ENCODE results near the gene RNASET2. TPM values are rescaled to one million over a fixed set of nuclear protein-coding genes. Genes with fewer than 3 reads are reported as not detected.

RNASET2 gene
- total and polyA plus RNA-seq, 3 donors from 2014 or later = 44.5 to 56.1 (median 50.2) TPM

GRCh38 chr6:166999145-166999883, 43.0 kb upstream of the RNASET2 start, which contains the start of gene CEP43:
TSS of gene CEP43 (plus strand) at chr6:166999397. CDS start at chr6:166999413, 16 bp downstream.
- WGBS, 2 donors = 0 to 1% methylated on average over 17 to 85 of the region's 93 CpGs
- Histone ChIP-seq H3K27me3 (no peaks in the 10 kb centered on the region), H3K27ac (peak within 1 kb of the TSS; percentile 87 to 88)

DNA sequence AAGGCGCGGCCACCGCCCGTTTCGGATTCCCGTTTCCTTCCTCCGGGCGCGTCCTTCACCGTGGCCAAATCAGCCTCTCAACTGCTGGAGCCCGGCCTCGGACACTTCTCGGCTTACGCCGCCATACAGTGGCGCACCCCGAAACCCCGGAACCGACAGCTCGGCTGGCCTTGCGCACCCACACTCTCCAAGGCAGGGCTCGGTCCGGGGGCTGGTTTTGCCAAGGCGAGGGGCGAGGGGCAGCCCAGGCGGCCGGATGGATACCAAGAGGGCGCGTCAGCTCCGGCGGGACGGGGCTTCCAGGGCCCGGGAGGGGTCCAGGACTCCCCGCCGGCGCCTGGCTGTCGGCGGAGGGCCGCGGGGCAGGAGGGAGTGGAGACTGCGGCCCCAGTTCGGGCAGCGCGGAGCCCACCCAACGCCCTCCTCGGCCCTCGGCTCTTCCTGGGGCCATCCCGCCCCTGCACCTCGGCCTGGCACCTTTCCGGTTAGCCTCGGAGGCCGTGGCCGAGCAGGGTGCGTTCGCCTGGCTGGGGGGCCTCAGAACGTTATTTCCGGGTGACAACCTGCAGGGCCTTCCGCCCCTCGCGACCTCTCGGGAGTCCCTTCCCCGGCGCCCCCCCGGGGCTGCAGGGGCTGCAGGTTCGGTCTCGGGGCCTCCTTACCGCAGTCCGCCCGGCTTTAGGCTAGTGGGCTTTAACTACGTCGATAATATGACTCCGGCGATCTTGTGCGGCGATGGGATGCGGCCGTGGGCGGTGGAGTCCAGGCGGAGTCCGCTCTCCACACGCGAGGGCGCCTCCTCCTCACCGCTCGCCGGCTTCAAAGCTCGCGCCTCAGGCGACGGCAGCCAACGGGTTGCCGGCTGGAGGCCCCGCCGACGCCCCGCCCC, 42.1 kb upstream of the RNASET2 start:
- H3K4me1 ChIP-seq = no peaks in the 10 kb centered on the region
- WGBS, 2 donors = 0% methylated on average over 72 of the region's 96 CpGs; no CpG with 5 or more reads in 1 of the 2 donors
- peak overlapping the region; percentile 83 to 95 for H3K4me3 ChIP-seq
- DNase-seq = peak; percentile 28
- H3K9me3 ChIP-seq = no peaks in the 10 kb centered on the region
- no peaks in the 10 kb centered on the region for H3K36me3 ChIP-seq (ENCODE audit: low read depth, missing control alignments)
- intact Hi-C loops (cut with DNase I; ENCODE audit: low total_unique reads) = no loop called here
- no peak for TF ChIP-seq POLR2A (IDR thresholded peaks at IDR 0.05)
- TF ChIP-seq, protein P1, sequence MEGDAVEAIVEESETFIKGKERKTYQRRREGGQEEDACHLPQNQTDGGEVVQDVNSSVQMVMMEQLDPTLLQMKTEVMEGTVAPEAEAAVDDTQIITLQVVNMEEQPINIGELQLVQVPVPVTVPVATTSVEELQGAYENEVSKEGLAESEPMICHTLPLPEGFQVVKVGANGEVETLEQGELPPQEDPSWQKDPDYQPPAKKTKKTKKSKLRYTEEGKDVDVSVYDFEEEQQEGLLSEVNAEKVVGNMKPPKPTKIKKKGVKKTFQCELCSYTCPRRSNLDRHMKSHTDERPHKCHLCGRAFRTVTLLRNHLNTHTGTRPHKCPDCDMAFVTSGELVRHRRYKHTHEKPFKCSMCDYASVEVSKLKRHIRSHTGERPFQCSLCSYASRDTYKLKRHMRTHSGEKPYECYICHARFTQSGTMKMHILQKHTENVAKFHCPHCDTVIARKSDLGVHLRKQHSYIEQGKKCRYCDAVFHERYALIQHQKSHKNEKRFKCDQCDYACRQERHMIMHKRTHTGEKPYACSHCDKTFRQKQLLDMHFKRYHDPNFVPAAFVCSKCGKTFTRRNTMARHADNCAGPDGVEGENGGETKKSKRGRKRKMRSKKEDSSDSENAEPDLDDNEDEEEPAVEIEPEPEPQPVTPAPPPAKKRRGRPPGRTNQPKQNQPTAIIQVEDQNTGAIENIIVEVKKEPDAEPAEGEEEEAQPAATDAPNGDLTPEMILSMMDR (IDR thresholded peaks at IDR 0.05) = no peak
- H3K27me3 ChIP-seq = no peaks in the 10 kb centered on the region
- H3K27ac ChIP-seq = peak overlapping the region; percentile 36 to 87

More at GRCh38 chr6:166999145-166999883, 43.0 kb upstream of the RNASET2 start, which contains the start of gene CEP43:
- H3K36me3 ChIP-seq (ENCODE audit: low read depth, missing control alignments) = no peaks in the 10 kb centered on the region
- intact Hi-C loops (cut with DNase I; ENCODE audit: low total_unique reads) = no loop called here
- TF ChIP-seq, protein P1 (IDR thresholded peaks at IDR 0.05) = peak in 2 of 3 experiments; percentile 8 to 33
- TF ChIP-seq POLR2A (IDR thresholded peaks at IDR 0.05) = no peak
- DNase-seq = peak; percentile 97
- no peaks in the 10 kb centered on the region for H3K4me1 ChIP-seq
- H3K9me3 ChIP-seq = no peaks in the 10 kb centered on the region
- H3K4me3 ChIP-seq = peak within 1 kb of the TSS; percentile 83 to 95

GRCh38 chr6:166997768-166998255, 41.5 kb upstream of the RNASET2 start:
- no peaks in the 10 kb centered on the region for H3K36me3 ChIP-seq (ENCODE audit: low read depth, missing control alignments)
- TF ChIP-seq, protein P1 (IDR thresholded peaks at IDR 0.05) = peak in 2 of 3 experiments; percentile 19 to 48
- no peak for TF ChIP-seq POLR2A (IDR thresholded peaks at IDR 0.05)
- H3K4me3 ChIP-seq = peak overlapping the region; percentile 83 to 95
- no peaks in the 10 kb centered on the region for H3K27me3 ChIP-seq
- no peaks in the 10 kb centered on the region for H3K4me1 ChIP-seq
- H3K27ac ChIP-seq = peak overlapping the region; percentile 36 to 87
- no peaks in the 10 kb centered on the region for H3K9me3 ChIP-seq
- WGBS, 2 donors = 5 to 6% methylated on average over 12 to 29 of the region's 38 CpGs
- DNase-seq = peak; percentile 69
- intact Hi-C loops (cut with DNase I; ENCODE audit: low total_unique reads) = no loop called here

GRCh38 chr6:166997348-166997747, 41.0 kb upstream of the RNASET2 start:
- no peak overlapping the region for H3K4me3 ChIP-seq

More at GRCh38 chr6:166997348-166997747, 41.0 kb upstream of the RNASET2 start:
- no peaks in the 10 kb centered on the region for H3K27me3 ChIP-seq
- no peak for TF ChIP-seq POLR2A (IDR thresholded peaks at IDR 0.05)
- TF ChIP-seq, protein P1 (IDR thresholded peaks at IDR 0.05) = no peak
- H3K36me3 ChIP-seq (ENCODE audit: low read depth, missing control alignments) = no peaks in the 10 kb centered on the region
- intact Hi-C loops (cut with DNase I; ENCODE audit: low total_unique reads) = no loop called here
- WGBS, 2 donors = 66 to 75% methylated on average over 3 of the region's 3 CpGs
- H3K9me3 ChIP-seq = no peaks in the 10 kb centered on the region
- H3K27ac ChIP-seq = no peak overlapping the region
- no peaks in the 10 kb centered on the region for H3K4me1 ChIP-seq
- DNase-seq = no peak

All from testis (tissue), 3 donors.